ENCODE results near the gene CRYGN.

Gene CRYGN

DNA sequence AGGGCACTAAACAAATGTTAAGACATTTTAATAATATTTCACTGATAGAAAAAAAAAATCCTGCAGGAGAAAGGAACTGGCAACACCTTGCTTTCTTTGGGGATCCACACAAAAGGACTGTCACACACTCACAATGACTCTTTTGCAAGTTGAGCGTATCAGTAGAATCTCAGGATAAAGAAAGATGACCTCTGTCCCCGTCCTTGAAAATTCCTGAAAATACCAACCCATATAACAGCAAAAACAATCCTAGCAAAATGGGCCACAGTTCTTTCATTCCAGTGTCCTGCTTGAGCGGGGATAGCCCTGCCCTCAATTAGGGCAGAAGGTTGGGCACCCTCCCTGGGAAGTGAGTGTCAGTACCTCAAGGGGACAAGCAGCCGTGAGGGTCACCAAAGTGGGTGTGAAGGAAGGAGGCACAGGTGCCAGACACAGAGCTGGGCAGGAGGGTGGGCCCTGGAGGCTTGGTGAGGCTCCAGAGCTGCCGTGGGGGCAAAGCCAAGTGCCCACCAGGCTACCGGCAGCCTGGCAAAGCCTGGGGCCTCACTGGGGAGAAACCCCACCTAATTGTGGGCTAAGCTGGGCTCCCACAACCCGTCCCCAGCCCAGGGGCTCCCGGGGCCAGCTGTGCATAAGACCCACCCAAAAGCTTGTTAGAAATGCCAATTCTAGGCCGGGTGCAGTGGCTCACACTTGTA is 32.9 kb downstream of the CRYGN start:
- DNase-seq (ENCODE audit: low spot score): no peak

DNA sequence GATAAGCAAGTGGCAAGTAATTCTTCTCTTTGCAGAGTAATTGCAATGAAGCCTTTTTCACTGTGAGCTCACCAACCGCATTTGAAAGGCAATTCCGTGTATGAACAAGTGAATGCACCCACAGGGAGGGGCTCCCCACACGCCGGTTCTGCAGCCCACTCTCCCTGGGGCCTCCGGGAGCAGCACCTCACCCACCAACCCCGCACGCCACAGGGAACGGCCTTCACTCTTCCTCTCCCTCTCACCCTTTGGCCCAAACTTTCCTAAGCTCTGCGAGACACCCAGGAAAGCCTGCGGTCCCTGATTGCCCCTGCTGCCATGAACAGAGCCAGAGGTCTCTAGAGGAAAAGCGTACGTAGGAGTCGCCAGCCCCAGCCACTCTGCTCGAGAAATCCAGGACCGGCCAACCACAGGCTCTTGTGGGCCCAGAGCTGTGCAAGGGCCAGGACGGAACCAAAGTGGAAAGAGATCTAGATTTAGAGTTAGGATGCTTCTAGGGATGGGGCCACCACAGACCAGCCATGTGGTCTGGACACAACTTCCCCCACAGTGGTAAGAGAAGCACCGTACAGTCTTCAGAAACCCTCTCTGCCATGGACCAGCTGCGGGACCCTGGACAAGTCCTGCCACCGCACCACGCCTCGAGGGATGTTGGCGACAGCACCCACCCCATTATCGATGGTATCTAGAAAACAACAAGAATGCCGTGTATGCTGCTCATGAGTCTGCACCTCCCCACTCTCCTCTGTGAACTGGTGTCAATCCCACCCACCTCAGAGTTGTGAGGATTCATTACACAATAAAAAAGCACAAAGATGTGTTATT is 33.7 kb downstream of the CRYGN start:
- DNase-seq (ENCODE audit: low spot score): no peak

DNA sequence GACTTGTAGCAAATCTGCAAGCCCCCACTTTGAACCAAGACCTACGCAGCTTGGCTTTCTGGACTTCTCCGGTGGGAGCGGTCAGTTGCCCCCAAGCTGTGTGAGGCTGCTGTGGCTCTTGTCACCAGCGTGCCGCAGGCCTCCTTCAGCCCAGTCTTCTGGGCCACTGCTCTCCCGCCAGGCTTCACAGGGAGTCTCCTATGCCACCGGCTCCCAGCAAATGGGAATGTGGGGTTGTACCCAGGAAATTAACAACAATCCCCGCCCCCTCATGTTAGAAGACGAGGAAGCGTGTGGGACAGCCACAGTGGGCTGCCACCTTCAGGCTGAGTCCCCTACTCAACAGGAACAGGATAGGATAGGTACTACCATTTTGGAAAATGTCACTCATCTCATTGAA is 34.4 kb downstream of the CRYGN start:
- no peak for DNase-seq (ENCODE audit: low spot score)

DNA sequence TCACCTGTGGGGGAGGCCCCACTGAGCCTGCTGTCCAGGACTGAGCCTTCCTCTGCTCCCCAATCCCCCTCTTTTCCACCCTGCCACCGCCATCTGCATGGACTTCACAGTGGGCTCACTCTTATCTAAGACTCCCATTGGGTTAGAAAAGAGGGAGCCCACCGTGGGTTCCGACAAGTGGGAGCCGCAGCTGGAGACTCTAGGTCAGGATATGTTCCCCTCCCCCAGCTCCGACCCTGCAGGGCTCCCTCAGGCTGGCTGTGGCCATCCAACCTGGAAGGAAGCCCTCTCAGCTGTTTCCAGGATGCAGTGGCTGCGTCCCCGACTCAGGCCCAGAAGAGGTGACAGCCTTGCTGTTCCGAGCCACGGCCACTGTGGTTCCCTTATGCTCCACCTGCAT is 34.9 kb downstream of the CRYGN start:
- no peak for DNase-seq (ENCODE audit: low spot score)

DNA sequence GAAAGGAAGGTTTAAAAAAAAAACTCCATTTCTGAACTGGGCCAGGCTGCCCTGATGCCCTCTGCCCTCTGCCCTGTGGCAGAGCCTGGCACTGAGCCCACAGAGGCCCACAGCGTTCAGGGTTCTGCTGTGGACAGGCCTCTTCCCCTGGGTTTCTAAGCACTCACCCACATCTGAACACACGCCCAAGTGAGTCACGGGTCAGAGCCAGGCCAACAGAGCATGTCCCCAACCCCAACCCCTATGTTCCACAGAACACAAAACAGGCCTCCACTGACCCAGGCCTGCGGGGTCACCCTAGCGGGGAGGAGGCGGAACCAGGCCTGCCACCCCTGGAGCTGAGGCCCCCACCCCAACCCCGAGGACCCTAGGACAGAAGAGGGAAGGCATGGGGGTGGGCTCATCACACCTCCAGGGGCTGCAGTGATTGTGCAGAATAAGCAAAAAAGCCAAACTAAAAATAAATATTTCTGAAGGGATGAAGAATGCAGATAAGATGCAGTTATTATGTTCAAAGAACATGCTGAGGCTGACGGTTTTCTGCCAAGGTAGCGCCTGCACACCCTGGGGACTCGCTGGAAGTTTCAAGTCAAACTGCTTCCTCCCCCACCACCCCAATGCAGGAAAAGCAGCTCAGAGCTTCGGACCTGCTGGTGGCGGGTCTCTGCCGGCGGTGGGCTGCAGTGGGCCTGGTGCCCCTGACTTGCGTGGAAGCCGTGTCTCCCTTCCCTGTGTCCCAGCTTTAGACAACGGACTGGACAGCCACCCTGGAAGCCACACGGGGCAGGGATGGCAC is 35.5 kb downstream of the CRYGN start:
- DNase-seq (ENCODE audit: low spot score): no peak

DNA sequence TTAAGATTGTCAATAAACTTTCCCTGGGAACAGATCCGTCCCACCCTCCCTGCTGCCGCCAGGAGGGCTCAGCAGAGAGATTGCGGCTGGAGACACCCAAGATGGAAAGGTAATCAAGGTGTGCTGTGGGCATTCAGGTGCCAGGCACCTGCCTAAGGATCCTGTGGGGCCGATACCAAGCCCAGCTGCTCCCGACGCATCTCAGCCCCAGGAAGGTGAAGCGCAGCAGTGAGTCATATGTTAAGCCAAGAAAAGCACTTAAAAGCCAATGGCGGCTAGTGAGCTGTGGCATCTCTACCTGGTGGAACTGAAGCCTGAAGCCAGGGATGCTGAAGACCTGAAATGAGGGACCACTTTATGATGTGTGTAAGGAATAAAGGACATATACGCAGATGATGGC is 36.2 kb downstream of the CRYGN start:
- no peak for DNase-seq (ENCODE audit: low spot score)

DNA sequence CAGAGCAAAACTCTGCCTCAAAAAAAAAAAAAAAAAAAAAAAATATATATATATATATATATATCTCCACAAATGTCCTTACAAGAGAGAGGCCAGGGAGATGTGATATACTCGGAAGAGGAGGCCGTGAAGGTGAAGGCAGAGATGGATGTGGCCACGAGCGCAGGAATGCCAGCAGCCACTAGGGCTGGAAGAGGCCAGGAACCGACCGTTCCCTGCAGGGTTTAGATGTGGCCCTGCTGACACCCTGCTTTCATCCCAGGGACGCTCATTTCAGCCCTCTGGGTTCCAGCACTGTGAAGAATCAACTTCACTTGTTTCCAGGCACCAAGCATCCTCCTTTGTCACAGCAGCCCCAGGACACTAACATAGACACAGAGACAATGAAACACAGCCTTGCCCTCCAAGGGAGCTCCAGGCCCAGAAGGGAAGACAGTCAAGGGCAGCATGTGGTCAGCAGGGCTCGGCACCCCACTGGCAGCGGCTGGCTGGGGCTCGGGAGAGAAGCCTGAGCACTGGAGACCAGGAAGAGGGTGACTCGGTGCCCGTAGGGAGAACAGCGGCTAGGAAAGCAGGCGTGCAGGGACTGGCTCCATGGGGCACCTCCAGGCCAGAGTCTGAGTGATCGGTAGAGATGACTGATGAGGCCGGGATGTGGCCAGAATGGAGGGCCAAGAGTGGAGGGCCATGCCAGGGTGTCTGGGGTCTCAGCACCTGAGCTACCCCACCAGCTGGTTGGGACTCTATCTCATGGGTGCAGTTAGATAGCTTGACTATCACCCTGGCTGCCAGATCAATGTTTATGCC is 37.7 kb downstream of the CRYGN start:
- DNase-seq (ENCODE audit: low spot score): no peak

DNA sequence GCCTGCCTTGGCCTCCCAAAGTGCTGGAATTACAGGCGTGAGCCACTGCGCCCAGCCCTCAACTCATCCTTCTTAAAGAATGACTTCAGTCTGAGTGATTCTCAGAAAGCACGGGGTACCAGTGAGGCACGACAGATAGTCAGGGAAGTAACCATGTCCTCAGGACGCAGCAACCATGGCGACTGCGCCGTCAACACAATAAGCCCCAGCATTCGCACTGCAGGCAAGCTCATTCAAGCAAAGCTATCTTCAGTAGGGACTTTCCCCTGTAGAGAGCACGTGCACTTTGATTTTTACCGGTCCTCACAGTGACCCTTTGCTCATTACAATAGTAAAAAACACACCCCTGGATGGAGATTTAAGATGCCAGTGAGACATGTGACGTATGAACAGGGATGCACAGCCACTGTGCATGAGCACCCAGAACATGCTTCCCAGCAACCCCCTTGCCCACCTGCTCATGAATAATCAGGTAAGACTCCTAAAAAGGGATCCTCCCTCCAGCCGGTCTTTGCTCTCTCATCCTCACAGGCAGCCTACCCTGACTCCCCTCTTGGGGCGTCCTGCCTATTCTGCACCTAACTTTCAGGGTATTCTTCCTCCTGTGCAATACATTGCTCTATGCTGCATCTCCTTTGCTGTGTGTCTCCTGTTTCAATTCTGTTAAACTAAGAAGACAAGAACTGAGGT is 39.2 kb downstream of the CRYGN start:
- no peak for DNase-seq (ENCODE audit: low spot score)

DNA sequence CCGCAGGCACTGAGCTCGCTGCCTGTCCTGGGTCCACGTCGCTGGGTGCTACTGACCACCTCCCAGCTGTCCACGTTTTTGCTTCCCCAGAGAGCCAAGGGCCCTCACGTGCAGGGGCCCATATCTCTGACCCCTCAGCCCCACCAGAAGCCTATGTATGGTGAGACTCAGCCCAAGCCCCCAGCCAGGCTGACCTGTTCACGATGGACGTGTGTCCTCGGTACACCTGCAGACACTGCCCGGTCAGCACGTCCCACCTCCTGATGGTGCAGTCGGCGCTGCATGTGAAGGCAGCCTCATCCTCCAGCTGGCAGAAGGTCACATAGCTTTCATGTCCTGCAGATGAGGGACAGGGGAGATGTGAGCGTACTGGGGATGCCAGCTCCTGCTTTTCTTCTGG is 40.0 kb downstream of the CRYGN start:
- no peak for DNase-seq (ENCODE audit: low spot score)

DNA sequence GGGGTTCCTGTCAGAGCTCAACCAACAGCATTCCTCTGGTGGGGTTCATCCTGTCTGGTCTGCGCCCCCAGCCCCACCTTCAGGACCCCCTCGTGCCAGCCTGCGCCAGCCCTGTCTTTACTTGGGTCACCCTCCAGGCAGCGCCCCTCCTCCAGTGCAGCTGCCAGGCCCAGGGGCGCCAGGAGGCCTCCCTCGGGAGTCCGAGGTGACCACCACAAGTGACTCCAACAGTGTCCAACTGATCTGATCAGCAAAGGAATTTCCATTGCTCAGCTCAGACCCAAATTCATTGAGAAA is 40.7 kb downstream of the CRYGN start:
- DNase-seq (ENCODE audit: low spot score): no peak

DNA sequence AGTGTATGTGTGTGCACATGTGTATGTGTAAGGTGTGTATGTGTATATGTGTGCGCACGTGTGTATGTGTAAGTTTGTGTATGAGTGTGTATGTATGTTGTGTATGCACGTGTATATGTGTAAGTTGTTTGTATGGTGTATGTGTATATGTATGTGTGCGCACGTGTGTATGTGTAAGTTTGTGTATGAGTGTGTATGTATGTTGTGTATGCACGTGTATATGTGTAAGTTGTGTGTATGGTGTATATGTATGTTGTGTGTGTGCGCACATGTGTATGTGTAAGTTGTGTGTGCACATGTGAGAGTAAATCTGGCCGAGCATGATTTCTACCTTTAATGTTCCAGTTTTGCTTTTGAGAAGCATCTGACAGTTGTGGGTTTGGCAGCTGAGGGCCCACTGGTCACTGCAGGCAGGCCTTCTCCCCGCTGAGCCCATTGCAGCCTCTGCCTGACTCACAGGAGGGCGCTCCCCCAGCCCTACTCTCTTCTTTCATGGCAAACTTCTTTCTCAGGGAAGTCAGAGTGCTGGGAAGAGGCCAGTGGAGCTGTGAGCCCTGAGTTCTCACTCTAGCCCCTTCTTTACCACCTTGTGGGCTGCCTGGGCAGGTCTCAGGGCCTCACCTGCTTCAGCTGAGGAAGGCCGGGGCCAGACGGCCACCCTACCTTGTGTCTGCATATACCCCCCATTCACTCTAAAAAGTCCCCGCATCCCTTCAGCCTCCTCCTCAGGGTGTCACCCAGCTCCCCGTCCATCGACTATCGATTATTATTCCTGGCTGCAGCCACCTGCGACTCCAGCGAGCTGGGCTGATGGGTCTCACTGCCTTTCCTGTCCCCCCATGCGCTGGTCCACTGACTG is 41.3 kb downstream of the CRYGN start:
- DNase-seq (ENCODE audit: low spot score): no peak

DNA sequence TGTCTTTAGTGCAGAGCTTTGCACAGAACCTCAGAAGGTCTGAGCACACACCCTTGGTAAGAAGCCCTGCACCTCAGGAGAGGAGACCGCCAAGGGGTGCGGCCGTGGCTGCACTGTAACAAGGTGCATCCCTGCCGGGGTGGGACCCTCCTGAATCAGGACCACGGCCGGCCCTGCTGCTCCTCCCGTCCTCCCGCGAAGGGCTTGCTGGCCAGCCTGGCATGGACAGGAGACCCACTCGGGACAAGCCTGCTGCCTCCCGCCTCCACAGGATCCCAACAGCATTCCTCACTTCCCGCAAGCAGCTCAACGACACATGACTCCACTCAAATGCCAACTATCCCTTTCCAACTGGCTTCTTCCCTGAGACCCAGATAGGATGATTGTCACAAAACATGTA is 42.9 kb downstream of the CRYGN start:
- DNase-seq (ENCODE audit: low spot score): no peak

DNA sequence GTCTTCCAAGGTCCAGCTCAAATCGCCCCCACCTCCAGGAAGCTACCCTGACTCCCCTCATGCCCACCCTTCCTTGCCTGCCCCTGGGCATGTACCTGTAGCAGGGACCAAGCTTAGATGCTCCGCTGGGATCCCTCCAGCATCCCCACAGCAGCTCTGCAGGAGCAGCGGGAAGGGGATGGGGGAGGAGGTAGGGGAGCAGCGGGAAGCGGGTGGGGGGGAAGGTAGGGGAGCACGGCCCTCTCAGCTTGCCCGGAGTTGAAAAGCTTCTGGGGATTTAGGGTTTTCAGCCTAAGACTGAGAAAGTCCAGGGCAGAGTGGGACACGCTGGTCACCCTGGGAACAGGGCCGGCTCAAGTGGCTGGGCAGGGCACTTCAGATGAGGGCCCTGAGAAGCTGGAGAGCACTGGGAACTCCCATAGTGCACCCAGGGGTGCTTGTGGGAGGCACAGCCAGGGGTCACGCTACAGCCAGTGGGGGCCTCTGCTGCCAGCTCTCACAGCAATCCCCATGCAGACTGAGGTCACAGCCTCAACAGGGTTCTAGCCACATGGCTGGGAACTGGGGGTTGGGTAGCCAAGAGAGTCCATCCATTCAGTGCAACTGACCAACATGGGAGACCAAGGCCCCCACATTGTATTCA is 43.5 kb downstream of the CRYGN start:
- DNase-seq (ENCODE audit: low spot score): no peak

DNA sequence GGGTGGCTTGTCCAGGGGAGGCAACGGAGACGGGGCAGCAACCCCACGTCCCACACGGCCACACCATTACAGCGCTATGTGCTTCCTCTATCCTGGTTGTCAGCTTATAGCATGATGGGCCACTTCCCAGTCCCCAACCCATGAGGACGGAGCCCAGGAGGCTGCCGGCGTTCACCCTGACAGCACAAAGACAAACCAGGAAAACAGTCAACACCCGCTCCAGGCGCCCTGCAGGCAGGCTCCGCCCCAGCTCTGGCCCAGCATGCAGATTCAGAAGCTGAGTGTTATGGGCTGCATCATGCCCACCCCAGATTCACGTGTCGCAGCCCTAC is 44.9 kb downstream of the CRYGN start:
- no peak for DNase-seq (ENCODE audit: low spot score)

DNA sequence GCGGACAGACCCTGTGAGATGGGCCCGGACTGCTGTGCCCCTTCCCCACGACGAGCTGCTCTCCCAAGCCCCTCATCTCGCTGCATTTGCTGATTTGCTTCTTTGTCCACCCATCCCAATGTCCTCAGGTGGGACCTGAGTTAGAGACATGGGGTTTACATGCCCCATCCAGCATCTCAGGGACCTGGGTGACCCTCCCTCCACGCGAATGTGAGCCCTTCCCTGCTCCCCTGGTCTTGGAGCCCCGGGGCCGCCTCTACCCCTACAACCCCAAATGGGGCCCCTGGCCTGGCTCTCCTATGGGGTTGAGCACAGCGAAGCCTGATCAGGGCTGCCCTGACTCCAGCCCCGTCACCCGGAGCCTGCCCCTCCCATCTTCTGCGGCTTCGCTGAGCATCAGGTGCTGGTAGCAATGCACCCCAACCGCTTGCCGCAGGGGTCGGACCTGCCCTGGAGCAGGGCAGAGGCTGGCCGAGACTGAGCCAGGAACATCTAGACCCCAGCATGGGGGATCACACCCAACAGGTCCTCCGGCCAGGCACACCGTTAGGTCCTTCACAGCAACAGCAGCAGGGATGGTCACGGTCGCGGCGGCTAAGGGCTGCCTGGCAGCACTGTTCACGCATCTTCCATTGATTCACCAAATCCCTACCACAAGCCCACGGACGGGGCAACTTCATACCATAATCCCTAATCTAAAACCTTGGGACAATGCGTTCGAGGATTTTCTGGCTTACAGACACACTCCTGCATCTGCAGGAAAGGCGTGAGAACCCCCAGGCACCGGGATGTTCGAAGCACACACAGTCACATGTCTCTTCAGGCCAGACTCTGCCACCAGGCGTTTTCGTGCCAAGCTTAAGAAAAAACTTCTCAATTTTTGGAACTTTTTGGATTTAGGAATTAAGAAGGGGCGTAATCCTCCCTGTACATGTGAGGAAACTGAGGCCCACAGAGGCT is 45.6 kb downstream of the CRYGN start:
- no peak for DNase-seq (ENCODE audit: low spot score)

DNA sequence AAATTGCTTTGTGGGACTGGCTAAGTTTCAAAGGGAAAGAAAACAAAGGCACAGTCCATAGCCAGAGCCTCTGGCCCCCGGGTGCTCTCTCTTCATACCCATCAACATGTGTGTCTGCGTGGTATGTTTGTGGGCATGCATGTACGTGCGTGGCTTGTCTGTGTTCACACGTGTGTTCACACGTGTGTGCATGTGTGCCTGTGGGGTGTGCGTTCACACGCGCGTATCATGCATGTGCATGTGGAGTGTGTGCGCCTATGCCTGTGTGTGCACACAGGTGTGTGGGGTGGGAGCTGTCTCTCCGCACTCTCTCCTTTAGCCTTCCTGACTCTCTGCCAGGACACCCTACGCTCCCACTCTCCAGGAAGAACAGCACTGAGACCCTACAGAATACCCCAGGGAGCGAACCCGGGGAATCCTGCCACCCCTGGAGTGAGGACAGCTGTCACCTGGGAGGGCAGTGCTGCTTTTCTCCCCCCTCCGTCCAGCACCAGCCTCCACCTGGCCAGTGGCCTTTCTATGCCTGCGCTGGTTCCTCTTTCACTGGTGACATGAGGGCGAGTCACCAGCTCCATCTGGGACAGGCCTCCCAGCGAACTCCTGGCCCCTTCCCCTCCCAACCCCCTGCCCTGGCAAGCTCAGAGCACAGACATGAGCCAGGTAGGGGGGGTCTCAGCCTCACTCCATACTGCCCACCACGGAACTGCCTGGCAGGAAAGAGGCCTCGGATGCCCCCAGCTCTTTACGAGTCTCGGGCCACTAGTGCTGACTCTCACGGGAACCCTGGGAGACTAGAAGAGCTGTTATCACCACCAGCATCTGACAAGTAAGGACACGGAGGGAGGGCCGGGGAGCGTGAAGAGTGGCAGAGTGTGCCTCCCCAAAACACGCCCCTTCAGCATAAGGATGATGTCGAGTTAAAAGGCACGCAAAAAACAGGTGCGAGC is 46.6 kb downstream of the CRYGN start:
- no peak for DNase-seq (ENCODE audit: low spot score)

DNA sequence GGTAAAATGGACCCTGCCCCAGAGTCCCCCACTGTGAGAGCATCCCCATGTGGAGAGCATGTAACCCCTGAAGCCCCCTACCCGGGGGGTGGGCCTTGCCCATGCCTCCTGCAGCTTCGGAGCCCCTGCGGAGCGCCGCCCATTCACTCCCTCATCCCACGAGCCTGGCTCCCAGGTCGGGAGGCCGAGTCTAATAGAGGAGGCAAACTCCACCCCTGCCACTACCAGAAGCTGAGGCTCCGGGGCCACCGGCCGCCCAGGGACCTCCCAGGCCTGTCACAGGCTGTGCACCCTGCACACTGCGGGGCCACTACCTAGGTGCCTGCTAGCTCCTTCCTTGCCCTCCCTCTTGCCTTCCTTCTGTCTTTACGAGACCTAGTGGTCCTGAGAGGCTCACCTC is 47.5 kb downstream of the CRYGN start:
- no peak for DNase-seq (ENCODE audit: low spot score)

DNA sequence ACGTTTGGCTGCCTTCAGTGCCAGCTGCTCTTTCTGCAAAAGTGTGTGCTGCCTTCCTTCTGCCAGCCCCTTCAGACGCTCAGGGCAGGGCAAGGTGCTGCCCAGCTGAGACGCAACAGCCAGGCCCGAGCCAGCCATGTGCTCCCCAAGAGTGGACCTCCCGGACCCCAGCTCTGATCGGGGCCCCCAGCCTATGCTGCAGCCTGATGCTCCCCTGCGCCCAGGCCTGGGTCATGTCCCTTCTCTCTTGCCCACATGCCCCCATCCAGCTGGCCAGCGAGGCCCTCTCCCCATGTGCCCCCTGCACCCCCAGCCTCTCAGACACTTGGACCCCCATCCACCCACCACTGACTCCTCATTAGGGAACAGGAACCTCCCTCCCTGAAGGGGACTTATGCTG is 47.9 kb downstream of the CRYGN start:
- DNase-seq (ENCODE audit: low spot score): no peak
